Measurements from ENCODE around the gene VDR.
"Not testable (repeated sequence)": the region's sequence is repeated elsewhere in the genome, so short reads cannot be mapped to it uniquely, and the experiment has no call there.

Gene VDR

DNA sequence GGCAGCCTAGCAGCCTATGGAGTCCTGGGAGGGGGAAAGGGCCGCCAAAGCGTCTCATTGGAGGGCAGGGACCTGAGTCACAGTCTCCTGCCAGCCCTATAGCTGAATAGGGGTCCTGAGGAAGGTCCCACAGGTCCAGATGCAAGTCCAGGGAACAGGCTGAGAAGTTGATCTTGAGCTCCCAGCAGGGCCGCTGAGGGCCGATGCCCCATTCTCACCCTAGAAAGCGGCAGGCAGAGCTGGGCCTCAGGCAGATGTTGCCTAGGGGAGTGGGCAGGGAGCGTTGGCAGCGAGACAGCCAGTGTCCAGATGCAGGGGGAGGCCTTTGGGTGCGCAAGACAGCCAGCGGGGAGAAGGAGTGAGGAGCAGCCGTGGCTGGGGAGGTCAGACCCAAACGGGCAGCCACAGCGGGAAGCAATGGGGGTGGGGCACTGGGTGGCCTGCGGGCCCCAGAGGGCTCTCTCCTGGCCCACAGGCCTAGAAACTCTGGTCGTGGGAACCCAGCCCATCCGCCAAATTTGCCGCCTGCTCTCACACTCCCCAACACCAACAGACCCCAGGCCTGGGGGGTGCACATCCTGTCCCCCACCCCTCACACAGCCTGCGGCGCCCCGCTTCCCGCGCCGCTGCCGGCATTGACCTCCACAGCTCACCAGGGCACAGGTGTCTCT lies 86.2 kb downstream of the VDR start:
- CTCF ChIA-PET = interaction anchor here (0.6 to 2.1 kb wide), 5 partner anchors 11 to 831 kb away, joined by 3 to 10 read pairs (median 3); no protein-coding TSS in a partner anchor
- no peak for DNase-seq (ENCODE audit: low spot score)

DNA sequence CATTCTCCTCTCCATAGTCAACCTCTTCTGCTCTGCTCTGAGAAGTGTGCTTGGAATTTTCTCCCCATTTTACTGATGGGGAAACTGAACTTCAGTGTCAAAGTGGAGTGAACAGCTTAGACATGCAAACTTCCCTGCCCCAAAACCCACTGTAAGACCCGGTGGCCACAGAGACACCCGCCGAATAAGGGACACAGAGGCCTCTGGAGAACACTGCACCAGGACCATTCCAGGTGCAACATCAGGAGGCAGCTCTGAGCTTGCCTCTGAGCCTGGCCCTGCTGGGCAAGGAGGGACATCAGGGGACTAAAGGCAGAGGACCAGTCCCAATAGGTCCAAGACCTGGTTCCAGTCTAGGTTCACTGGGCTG lies 86.8 kb downstream of the VDR start:
- ChIA-PET CTCF (interaction anchor here (0.6 to 2.1 kb wide), 7 partner anchors 10 to 831 kb away, joined by 3 to 10 read pairs (median 4); no protein-coding TSS in a partner anchor), POLR2A (ENCODE audit: low non-redundant PET) (interaction anchor here (1.8 kb wide), 1 partner anchor 18 kb away, joined by 3 read pairs; no protein-coding TSS in a partner anchor)
- H3K27ac ChIP-seq = peak overlapping the region; percentile 99
- no peak for DNase-seq (ENCODE audit: low spot score)
- TF ChIP-seq, protein P1, sequence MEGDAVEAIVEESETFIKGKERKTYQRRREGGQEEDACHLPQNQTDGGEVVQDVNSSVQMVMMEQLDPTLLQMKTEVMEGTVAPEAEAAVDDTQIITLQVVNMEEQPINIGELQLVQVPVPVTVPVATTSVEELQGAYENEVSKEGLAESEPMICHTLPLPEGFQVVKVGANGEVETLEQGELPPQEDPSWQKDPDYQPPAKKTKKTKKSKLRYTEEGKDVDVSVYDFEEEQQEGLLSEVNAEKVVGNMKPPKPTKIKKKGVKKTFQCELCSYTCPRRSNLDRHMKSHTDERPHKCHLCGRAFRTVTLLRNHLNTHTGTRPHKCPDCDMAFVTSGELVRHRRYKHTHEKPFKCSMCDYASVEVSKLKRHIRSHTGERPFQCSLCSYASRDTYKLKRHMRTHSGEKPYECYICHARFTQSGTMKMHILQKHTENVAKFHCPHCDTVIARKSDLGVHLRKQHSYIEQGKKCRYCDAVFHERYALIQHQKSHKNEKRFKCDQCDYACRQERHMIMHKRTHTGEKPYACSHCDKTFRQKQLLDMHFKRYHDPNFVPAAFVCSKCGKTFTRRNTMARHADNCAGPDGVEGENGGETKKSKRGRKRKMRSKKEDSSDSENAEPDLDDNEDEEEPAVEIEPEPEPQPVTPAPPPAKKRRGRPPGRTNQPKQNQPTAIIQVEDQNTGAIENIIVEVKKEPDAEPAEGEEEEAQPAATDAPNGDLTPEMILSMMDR (conservative IDR thresholded peaks at IDR 0.05; ENCODE audit: low read depth) = no peak

More for the DNA sequence above, 86.2 kb downstream of the VDR start:
- POLR2A ChIA-PET (ENCODE audit: low non-redundant PET) = interaction anchor here (1.8 kb wide), 1 partner anchor 18 kb away, joined by 3 read pairs; no protein-coding TSS in a partner anchor
- H3K27ac ChIP-seq = peak overlapping the region; percentile 99
- TF ChIP-seq, protein P1 (conservative IDR thresholded peaks at IDR 0.05; ENCODE audit: low read depth) = no peak

DNA sequence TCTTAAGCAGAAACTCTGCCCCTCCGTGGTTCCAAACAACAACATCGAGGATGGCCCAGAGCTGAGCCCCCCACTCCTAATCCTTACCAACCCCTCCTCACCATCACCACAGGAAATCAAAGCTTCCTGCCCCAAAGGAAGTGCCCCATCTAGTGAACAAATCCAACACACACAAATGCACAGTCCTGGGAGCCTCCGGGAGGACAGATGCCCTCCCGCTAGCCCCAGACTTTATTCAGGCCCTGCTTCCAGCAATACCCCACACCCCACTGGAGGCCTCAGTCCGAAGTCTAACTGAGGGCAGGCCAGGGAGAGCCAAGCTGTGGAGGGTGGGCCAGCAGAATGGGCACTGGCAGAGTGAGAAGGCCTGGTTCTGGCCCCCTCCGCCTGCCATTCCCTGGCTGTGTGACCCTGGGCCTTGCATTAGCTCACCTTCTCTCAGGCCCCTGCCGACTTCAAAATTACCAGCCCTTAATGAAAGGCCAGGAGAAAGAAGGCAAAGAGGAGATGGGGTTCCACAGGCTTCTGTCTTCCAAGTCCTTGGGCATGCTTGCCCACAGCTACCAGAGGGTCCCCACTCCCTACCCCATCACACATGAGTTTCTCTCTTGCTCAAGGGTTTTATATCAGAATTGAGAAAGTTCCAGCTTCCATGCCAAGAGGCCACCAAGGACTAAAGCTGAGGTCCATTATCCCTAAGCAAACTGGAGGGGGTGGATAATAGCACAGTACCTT lies 87.4 kb downstream of the VDR start:
- no peak for DNase-seq (ENCODE audit: low spot score)
- peak overlapping the region; percentile 99 for H3K27ac ChIP-seq
- CTCF ChIA-PET = interaction anchor here (0.8 to 1.4 kb wide), 7 partner anchors 9 to 102 kb away, joined by 3 to 5 read pairs (median 4); no protein-coding TSS in a partner anchor
- TF ChIP-seq, protein P1 (conservative IDR thresholded peaks at IDR 0.05; ENCODE audit: low read depth) = no peak; the same call in 1 of the 2 replicates
- POLR2A ChIA-PET (ENCODE audit: low non-redundant PET) = interaction anchor here (1.5 to 1.8 kb wide), 2 partner anchors 15 to 19 kb away, joined by 3 to 4 read pairs; no protein-coding TSS in a partner anchor

DNA sequence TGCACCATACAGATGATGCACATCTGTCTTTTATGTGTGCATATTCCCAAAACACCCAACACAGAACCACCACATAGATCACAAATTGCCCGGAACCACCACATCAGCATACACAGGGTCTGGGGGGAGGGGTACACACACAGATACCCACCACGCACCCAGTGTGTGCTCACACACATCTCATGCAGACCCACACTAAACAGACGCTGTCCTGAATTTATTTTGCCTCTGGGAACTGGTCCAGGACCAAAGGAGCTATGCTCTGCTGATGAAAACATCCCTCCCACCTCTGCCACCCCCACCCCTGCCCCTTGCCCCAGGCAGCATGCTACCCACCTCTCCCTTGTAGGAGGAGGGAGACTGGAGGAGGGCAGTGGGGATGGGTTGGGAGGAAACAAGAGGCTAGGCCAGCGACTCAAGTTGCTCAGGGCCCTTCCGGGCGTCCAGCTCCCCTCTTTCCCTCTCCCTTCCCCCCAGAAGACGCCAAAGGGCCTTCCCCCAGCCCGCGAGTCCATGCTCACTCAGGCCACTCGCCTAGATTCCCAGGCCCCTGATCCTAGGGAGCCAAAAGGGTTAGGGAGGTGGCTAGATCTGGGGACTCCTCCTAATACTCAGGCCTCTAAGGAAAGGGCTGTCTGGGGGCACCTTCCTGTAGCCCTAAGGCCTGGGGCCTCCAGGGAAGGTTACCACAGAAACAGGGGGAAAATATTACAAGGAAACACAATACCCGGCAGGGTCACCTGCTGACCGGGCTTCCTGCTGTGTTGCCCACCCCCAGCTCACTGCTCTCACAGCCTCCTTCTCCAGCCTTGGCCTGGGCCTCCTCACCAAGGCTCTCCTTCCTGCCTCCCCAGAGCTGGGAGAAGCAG lies 88.2 kb downstream of the VDR start:
- ChIA-PET POLR2A (ENCODE audit: low non-redundant PET) (interaction anchor here (1.5 kb wide), 1 partner anchor 15 kb away, joined by 4 read pairs; no protein-coding TSS in a partner anchor), CTCF (interaction anchor here (1.0 to 1.4 kb wide), 4 partner anchors 9 to 74 kb away, joined by 3 to 5 read pairs (median 4); no protein-coding TSS in a partner anchor)
- H3K27ac ChIP-seq = peak overlapping the region; percentile 99
- TF ChIP-seq, protein P1 (conservative IDR thresholded peaks at IDR 0.05; ENCODE audit: low read depth) = no peak
- DNase-seq (ENCODE audit: low spot score) = no peak

DNA sequence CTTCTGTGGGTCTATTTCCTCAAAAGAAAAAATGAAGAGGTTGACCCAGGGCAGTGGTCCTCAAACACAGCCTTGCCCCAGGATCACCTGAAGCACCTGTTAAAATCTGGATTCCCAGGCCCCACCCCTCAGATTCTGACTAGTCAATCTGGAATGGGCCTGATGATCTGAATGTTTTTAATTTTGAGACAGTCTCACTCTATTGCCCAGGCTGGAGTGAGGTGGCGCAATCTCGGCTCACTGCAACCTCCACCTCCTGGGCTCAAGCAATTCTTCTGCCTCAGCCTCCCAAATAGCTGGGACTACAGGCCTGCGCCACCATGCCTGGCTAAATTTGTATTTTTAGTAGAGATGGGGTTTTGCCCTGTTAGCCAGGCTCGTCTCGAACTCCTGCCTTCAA lies 89.3 kb downstream of the VDR start:
- H3K27ac ChIP-seq = peak overlapping the region; percentile 99
- CTCF ChIA-PET; DNase-seq (ENCODE audit: low spot score); POLR2A ChIA-PET (ENCODE audit: low non-redundant PET): not testable (repeated sequence)

DNA sequence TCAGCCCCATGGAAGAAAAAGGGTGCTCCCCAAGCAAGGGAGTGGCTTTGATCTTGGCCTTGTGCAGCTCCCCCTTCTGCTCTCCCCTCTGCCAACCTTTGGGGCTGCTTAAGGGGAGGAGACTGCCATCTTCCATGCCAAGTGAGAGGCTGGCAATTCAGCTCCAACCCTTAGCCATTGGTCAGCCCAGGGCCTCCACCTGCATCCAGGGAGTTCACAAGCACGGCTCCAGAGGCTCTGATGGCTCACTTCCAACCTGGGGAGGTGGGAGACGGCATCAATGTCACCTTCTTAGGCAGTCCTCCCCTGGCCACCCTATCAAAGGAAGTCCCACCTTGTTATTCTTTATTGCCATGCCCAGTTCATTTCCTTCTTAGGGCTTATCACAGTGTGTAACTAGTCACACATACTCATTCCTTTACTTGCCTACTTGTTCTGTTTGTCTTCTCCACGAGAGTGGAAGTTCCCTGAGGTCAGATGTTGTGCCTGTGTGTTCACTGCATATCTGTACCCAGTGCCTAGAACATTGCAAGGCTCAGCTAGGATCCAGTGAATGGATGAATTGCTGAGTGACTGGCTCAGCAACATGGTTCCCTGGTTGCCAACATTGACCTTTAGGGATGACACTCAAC lies 90.1 kb downstream of the VDR start:
- TF ChIP-seq, protein P1 (conservative IDR thresholded peaks at IDR 0.05; ENCODE audit: low read depth) = no peak
- CTCF ChIA-PET = interaction anchor here (0.6 to 2.0 kb wide), 3 partner anchors 13 to 275 kb away, joined by 4 to 13 read pairs (median 4); no protein-coding TSS in a partner anchor
- H3K27ac ChIP-seq = peak overlapping the region; percentile 99
- DNase-seq (ENCODE audit: low spot score) = no peak
- POLR2A ChIA-PET (ENCODE audit: low non-redundant PET) = no interaction called here
